Stimulated activated CD4-positive, alpha-beta T cell treated with anti-CD3 and anti-CD28 coated beads, TNF-alpha, amount 100 ng/mL, for 4 hours (primary cell): ENCODE data around the gene VRK2.
"Not testable (repeated sequence)": the region's sequence is repeated elsewhere in the genome, so short reads cannot be mapped to it uniquely, and the experiment has no call there.

Source experiments
- DNase-seq, 3 experiments: peaks; one replicate each; pipeline ENCODE4 v3.0.0-alpha.2; 2020; ENCODE audit warnings: low read depth in 3 of 3

Gene VRK2

DNA sequence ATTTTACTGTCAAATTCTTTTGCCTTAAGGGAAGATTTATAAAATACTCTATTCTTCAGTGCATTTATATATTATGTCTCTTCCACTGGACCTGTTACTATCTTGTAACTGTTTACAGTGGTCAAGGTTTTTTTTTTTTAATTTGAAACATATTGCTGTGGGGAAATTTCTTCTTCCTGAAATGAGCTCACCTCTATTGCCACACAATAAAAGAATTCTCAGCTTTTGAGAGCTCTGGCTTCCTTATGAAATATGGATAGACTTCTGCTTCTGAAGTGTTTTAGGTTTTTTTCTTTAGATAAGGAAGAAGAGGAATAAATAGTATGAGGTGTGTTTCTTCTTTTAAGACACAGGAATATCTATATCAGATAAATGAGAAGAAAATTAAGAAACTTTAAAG, 7.7 kb downstream of the VRK2 start:
- no peak for DNase-seq

DNA sequence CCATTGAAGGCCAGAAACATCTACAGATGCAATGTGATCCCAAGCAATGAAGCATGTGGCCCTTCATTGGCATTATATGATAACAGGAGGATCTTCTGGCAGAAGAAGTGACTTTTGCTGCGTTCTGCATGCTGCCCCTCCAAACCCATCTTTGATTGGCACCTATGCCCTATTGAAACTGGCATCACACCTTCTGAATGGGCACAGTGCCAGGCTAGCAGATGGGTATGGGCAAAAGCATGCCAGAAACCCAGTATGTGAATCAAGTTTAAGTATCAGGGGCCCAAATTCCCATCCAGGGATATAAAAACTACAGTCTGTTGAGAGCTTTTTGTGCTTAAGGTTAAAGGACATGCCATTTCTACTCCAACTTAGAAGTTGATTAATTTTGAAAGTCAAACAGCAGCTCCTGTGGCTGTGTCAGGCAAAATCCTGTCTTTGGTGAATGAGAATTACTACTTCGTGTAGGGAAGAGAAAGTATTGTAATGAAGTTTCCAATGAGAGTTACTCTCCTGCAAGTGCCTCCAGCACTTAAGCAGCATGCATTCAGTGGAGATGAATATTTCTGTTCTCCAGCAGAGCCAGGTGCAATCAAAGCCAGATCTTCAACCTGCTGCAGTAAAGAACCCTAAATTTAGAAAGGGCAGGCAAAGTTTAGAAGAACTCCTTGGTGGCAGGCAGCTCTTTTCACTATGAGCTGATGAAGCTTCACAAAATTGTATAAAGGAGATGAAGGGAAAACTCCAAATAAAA, 8.6 kb downstream of the VRK2 start:
- DNase-seq: no peak

DNA sequence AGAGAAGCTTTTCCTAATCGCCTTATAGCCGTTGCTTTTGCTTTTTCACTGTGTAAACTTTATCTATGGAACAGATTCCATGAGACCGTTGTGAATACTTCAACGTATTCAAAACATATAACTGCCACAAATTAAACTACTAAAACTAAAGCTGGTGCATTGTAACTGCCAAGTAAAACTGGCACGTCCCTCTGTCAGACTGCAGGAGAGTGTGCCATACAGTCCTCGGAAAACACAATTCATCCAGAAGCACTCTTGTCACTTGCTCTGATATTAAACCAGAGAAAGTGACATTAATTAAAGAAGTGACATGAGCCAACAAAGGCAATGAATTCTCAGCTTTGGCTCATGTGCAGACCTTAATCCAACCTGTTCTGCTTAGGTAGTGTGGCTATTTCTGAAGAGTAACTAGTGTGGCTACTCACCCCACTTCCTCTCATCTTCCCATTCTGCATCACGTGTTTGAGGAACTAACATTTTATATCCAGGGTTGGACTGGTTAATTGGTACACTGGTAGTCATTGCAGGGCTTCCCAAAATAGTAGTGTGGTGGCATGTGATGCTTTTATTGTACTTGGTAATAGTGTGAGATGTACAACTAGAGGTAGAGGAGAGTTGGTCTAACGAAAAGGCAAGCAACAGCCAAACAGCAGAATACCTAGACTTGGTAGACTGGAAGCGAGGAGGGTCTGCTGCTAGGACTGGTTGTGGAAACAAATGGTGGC, 9.7 kb downstream of the VRK2 start:
- no peak for DNase-seq

DNA sequence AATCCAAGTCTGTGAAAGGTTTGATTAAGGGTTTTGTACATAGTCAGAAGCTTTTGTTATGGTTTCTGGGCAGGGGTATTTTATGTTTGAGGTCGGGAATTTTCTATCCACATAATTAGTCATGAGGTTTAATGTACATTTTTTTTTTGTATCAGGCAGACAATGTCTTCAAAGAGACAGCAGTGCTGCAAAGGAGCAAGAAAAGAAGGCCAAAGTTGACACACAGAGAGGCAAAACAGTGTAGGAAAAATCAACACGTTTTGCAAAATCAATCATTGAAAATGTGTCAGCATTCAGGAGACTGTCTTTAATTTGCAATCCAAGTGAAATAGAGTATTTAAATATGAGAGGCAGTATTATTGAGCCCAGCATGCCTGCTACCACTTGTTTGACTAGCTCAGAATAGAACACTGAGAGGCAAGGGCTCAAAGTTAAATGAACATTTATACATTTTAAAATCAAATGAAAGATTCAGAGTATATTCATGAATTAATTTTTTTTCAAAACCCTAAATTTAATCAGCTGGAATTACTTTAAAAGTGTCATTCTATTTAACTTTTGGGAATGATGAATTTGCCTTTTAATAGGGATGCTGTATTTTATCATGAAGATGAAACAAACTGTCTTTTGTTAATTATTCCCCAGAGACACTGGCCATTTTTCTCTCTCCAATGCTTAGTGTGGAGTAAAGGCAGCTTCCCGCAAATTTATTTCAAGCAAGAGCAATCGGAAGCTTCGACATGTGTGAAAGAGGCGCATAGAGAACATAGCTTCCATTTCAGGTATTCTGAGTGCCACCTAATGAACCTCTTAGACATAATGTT, 11.3 kb downstream of the VRK2 start:
- DNase-seq: no peak

DNA sequence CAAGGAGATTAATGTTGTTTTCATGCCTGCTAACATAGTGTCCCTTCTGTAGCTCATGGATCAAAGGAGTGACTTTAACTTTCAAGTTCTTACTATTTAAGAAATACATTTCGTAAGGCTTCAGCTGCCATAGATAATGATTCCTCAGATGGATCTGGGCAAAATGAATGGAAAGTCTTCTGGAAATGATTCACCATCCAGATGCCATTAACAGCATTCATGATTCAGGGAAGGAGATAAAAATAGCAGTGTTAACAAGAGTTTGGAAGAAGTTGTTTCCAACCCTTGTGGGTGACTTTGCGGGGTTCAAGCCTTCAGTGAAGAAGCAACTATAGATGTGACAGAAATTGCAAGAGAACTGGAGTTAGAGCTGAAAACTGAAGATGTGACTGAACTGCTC, 17.0 kb downstream of the VRK2 start:
- DNase-seq: no peak

DNA sequence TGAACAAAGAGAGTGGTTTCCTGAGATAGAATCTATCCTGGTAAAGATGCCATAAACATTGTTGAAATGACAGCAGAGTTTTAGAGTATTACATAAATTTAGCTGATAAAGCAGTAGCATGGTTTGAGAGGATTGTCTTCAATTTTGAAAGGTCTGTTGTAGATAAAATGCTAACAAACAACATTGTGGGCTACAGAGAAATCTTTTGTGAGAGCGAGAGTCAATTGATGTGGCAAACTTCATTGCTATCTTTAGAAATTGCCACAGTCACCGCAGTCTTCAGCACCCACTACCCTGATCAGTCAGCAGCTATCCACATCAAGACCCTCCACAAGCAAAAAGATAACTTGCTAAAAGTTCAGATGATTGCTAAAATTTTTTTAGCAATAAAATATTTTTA, 17.5 kb downstream of the VRK2 start:
- no peak for DNase-seq

DNA sequence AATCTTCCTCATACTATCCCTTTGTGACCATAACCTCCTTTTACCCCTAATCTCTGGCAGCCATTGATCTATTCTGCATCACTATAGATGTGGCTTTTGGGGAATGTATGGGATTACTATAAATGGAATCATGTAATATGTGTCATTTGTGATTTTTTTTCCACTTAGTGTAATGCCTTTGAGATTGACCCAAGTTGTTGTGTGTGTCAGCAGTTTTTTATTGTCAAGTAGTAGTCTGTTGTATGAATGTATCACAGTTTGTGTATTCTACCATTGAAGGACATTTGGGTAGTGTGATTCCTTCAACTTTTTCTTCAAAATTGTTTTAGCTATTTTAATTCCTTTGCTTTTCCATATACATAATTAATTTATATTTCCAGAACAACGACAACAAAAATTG, 18.6 kb downstream of the VRK2 start:
- DNase-seq: no peak

DNA sequence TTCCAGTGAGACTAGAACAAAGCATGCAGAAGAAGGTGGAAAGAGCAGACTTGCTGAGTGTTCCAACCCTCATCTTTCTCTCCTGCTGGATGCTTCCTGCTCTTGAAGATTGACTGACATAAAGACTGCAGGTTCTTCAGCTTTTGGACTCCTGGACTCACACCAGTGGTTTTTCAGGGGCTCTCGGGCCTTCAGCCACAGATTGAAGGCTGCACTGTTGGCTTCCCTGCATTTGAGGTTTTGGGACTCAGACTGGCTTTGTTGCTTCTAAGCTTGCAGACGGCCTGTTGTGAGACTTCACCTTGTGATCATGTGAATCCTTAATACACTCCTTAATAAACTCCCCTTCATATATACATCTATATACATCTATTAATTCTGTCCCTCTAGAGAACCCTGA, 20.4 kb downstream of the VRK2 start:
- no peak for DNase-seq

DNA sequence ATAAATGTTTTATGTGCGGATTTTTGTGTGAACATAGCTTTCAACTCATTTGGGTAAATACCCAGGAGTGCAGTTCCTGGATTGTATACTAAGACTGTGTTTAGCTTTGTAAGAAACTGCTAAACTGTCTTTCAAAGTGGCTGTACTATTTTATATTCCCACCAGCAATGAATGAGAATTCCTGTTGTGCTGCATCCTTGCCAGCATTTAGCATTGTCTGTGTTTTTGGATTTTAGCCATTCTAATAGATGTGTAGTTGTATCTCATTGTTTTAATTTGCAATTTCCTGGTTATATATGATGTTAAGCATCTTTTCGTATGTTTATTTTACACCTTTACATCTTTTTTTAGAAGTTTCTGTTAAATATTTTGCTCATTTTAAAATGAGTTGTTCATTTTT, 24.2 kb downstream of the VRK2 start:
- no peak for DNase-seq

DNA sequence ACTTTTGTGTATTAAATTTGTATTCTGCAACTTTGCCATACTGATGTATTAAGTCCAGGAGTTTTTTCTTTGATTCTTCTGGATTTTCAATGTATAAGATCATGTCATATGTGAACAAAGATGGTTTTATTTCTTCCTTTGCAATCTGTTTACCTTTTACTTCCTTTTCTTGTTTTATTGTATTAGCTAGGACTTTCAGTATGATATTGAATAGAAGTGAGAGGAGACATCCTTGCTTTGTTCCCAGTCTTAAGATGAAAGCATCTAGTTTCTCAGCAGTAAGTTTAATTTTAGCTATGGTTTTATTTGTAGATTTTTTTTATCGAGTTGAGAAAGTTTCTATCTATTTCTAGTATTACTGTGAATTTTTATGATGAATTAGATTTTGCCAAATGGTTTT, 25.5 kb downstream of the VRK2 start:
- no peak for DNase-seq

DNA sequence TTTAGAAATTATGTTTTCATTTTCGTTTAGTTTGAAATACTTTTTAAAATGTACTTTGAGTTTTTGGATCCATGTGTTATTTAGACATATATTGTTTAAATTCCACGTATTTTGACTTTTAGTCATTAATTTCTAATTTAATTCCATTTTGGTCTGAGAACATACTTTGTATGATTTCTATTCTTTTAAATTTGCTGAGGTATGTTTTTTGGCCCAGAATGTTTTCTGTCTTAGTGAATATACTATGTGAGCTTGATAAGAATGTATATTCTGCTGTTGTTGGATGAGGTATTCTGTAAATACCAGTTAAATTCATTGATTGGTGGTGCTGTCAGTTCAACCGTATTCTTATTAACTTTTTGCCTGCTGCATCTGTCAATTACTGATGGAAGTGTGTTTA, 26.4 kb downstream of the VRK2 start:
- no peak for DNase-seq

DNA sequence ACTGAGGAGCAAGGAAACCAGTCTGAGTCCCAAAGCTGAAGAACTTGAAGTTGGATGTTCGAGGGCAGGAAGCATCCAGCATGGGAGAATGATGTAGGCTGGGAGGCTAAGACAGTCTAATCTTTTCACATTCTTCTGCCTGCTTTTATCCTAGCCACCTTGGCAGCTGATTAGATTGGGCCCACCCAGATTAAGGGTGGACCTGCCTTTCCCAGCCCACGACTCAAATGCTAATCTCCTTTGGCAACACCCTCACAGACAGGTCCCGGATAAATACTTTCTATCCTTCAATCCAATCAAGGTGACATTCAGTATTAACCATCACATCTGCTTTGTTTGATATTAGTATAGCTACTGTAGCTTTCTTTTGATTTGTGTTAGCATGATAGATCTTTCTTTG, 27.1 kb downstream of the VRK2 start:
- no peak for DNase-seq

DNA sequence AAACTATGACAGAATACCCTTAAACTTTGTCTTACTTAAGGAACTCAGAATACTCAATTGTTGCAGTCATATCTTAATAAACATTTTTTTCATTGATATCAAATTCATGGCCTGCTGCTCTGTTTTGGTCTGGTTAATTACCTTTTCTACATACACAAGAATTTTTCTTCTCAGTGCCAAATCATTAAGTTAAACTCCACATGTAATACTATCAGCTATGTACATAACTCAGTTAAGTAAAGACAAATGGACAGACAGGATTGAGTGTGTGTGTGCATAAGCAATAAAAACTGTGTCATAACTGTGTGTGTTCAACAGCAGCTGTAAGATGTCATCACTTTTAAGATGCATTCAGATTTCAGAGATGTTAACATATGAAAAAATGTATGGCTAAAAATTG, 34.4 kb downstream of the VRK2 start:
- DNase-seq: no peak

DNA sequence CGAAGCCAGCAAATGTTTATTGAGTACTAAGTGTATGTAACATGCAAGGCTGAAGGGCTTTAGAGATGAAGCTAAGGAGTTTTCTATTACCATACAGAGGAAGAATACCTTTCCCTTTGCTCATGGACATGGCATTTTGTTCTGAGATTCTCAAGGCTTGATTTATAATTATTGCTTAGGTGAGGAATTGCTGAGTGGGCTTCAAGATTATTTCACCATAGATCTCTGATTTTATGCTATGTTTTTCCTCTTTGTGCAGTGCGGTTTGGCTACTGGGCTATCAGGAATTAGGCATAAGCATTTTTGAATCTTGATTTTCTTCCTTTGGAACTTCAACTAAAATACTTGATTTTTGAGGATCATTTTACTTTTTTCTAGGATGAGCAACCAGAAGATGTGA, 42.5 kb downstream of the VRK2 start:
- no peak for DNase-seq

DNA sequence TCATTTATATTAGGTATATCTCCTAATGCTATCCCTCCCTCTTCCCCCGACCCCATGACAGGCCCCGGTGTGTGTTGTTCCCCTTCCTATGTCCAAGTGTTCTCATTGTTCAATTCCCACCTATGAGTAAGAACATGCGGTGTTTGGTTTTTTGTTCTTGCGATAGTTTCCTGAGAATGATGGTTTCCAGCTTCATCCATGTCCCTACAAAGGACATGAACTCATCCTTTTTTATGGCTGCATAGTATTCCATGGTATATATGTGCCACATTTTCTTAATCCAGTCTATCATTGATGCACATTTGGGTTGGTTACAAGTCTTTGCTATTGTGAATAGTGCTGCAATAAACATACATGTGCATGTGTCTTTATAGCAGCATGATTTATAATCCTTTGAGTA, 46.2 kb downstream of the VRK2 start:
- DNase-seq: not testable (repeated sequence)

DNA sequence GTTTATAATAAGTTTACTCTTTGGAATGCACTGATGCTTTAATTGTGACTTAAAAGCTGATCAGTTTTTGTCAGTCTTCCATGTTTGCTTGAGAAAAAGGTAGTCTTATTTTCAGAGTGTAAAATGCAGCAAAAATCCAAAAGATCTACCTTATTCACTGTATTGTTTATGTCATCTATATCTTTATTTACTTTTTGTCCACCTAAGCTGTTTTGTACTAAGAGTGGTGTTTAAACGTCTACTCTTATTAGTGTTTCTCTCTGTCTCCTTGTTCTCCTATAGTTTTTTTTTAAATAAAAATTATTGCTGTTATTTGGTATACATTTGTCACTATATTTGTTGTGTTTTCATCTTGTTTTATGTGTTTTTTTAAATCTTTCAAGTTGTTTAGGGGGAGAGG, 50.4 kb downstream of the VRK2 start:
- DNase-seq: no peak

DNA sequence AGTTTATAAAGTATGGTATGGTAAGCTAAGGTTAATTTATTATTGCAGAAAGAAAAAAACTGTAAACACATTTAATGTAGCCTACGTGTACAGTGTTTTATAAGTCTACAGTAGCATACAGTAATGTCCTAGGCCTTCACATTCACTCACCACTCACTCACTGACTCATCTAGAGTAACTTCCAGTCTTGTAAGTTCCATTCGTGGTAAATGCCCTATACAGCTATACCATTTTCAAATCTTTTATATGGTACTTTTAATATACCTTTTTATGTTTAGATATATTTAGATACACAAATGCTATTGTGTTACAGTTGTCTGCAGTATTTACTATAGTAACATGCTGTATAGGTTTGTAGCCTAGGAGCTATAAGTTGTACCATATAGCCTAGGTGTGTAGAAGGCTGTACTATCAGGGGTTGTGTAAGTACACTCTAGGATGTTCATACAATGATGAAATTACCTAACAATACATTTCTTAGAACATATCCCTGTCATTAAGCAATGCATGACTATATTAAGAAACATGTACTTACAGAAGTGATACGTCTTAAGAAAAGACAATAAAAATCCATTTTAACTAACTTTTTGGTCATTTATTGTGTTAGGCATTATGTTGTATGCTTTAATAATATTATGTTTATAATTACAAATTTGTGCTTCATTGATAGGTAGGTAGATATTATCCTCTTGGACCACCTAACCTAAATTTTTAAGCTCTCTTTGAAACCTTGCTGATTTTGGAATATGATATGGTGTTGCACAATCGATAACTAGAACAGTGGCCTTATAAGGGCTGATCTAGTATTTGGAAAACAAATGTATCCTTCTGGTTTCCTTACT, 51.9 kb downstream of the VRK2 start:
- no peak for DNase-seq

DNA sequence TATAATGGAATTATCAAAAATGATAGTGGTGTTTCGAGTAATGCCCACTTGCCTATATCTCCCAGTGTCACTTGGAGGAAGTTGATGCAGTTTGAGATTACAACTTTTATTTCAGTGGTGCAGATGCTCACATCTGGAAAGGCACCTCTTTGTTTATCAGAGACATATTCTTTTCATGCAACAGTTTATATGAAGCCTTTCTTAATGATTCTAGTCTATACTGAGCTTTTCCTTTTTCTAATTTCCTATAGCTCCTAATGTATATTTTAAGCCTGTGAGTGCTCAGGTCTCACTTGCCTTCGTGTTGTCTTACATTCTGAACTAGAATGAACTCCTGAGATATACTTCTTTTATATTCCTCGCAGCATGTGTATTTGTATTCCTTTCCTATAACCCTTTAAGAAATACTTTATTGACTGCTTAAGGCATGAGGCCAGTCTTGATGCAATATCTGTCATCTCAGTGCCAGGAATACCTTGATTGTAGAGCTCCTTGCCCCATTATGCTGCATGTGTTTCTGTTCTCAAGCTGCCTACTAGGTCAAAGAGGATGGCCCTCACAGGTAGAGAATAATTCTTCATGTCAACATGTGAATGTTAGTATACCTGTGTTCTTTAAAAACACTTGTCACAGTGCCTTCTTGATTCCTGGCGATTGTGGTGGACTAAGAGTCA, 52.6 kb downstream of the VRK2 start:
- DNase-seq: no peak

DNA sequence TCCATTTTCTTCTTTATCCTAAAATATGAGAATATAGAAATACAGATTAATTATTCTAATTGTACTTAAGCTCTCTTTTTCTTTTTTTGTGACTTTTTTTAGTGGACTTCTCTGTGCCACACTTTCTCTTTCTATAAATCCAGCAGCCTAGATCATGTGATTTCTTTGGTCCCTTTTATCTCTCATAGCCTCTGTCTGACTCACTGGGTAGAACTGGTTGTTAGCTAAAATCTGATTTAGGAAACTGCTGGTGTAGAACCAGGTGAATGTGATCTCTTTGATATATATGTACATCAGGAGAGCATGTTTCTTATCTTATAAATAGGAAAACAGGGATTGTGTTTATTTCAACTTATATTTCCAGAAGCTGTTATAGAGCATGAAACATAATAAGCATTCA, 54.9 kb downstream of the VRK2 start:
- no peak for DNase-seq

DNA sequence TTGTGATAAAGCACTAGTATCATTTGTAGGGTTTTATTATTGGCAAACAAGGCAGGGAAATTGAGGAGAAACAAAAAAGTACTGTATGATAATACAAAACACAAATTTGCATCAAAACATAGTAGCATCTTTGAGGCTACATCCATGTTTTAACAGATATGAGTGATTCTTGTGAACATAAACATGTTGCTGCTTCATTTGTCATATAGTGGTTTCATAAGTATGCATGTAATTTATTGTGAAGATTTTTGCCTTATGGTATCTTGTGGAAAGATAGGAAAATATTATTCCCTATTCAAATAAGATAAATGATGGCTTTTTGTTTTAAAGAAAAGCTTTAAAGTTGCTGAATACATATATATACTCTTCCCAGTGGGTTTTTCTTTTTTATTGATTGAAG, 60.3 kb downstream of the VRK2 start:
- DNase-seq: no peak
